HCT116 (cell line): ENCODE data around the gene CACNA1C. TPM values are rescaled to one million over a fixed set of nuclear protein-coding genes. Genes with fewer than 3 reads are reported as not detected.
"Not testable (repeated sequence)": the region's sequence is repeated elsewhere in the genome, so short reads cannot be mapped to it uniquely, and the experiment has no call there.

Experiments
- ATAC-seq: fragments of 200-7000 bp; cut with Tn5 transposase; 2 replicates; pipeline ENCODE4 v1.9.1; 2020; ENCODE audit warnings: mild to moderate bottlenecking, moderate library complexity
- BruUV-seq: library from RNA; stranded (reverse); fragments of 400-500 nt; replicated peaks from 2 replicates; lab custom pipeline; 2021; lab: Mats Ljungman, UMichigan
- CTCF ChIA-PET: fragments of 300-600 bp; sonication (Branson Sonifier 250); formaldehyde crosslinking; loops from one replicate; lab custom pipeline; 2021; ENCODE audit warnings: antibody characterized with exemption; lab: Charles Lee
- POLR2A ChIA-PET: fragments of 300-600, 350-600 bp; sonication (Branson Sonifier 250); formaldehyde crosslinking; loops from one replicate; lab custom pipeline; 2021; ENCODE audit warnings: antibody characterized with exemption; lab: Charles Lee
- RAD21 ChIA-PET, 2 experiments: fragments of 300-600 bp; sonication (Branson Sonifier 250); formaldehyde crosslinking; loops; one replicate each; lab custom pipeline; 2023; ENCODE audit warnings: low total read pairs in 2 of 2; ENCODE audit not compliant: uncharacterized antibody in 2 of 2, unreplicated experiment in 2 of 2, low non-redundant PET in 1 of 2; lab: Charles Lee
- DNase-seq: peaks from one replicate; pipeline ENCODE4 v3.0.0-alpha.2; 2010; ENCODE audit warnings: low read depth, low spot score
- H2AFZ ChIP-seq: fragments of 200-600 bp; shearing (Covaris generic), sonication (generic); 2 replicates; pipeline ENCODE4 v1.6.1; 2017; ENCODE audit warnings: low read depth, mixed run types, mixed read lengths, antibody characterized with exemption, low read length; ENCODE audit not compliant: poor library complexity, severe bottlenecking
- H3K27ac ChIP-seq: 2 replicates; pipeline ENCODE4 v1.5.1; 2012; ENCODE audit warnings: low read depth, low read length
- H3K27me3 ChIP-seq: fragments of 200-600 bp; sonication (generic); 2 replicates; pipeline ENCODE4 v1.6.1; 2016; ENCODE audit warnings: mixed run types, low read length, mixed read lengths; ENCODE audit not compliant: insufficient read depth
- H3K36me3 ChIP-seq, 2 experiments: fragments of 200-500 bp in 1 of 2; fragments of 200-600 bp in 1 of 2; sonication (Bioruptor generic) in 1 of 2; sonication (generic) in 1 of 2; 2 replicates each; pipeline versions ENCODE4 v1.5.1 to v1.6.1; 2014 to 2016; ENCODE audit warnings: low read length in 2 of 2, inconsistent platforms in 1 of 2, mixed read lengths in 1 of 2, mixed run types in 1 of 2; ENCODE audit not compliant: insufficient read depth in 2 of 2, control insufficient read depth in 1 of 2
- H3K4me1 ChIP-seq, 2 experiments: fragments of 200-600 bp in 1 of 2; sonication (generic) in 1 of 2; 2 replicates each; pipeline versions ENCODE4 v1.5.1 to v1.6.1; 2012 to 2017; ENCODE audit warnings: low read length in 2 of 2, inconsistent platforms in 1 of 2, mild to moderate bottlenecking in 1 of 2, mixed read lengths in 1 of 2, mixed run types in 1 of 2, moderate library complexity in 1 of 2; ENCODE audit not compliant: insufficient read depth in 2 of 2, control insufficient read depth in 1 of 2
- H3K4me2 ChIP-seq: fragments of 200-600 bp; sonication (generic); 2 replicates; pipeline ENCODE4 v1.6.1; 2017; ENCODE audit warnings: mixed run types, low read length, mixed read lengths
- H3K4me3 ChIP-seq, 2 experiments: fragments of 200-600 bp in 1 of 2; sonication (generic) in 1 of 2; replicated peaks in 1 of 2; 2 replicates each; pipeline ENCODE4 v1.5.1; 2011 to 2016; ENCODE audit warnings: low read length in 2 of 2, control low read depth in 1 of 2, low read depth in 1 of 2, mild to moderate bottlenecking in 1 of 2, mixed read lengths in 1 of 2, mixed run types in 1 of 2
- H3K79me2 ChIP-seq: fragments of 200-600 bp; sonication (generic); 2 replicates; pipeline ENCODE4 v1.6.1; 2017; ENCODE audit warnings: mild to moderate bottlenecking, mixed run types, low read length, moderate library complexity, mixed read lengths; ENCODE audit not compliant: insufficient read depth
- H3K9ac ChIP-seq: fragments of 200-600 bp; sonication (generic); 2 replicates; pipeline ENCODE4 v1.6.1; 2016; ENCODE audit warnings: low read length, mixed read lengths
- H3K9me2 ChIP-seq: fragments of 200-600 bp; sonication (generic), shearing (Covaris generic); 2 replicates; pipeline ENCODE4 v1.6.1; 2017; ENCODE audit warnings: mixed run types, mild to moderate bottlenecking, moderate library complexity; ENCODE audit not compliant: insufficient read depth
- H3K9me3 ChIP-seq, 2 experiments: fragments of 200-500 bp in 1 of 2; fragments of 200-600 bp in 1 of 2; sonication (Bioruptor generic) in 1 of 2; sonication (generic) in 1 of 2; 2 replicates each; pipeline ENCODE4 v1.6.1; 2014 to 2017; ENCODE audit warnings: low read length in 2 of 2, mixed read lengths in 2 of 2, inconsistent platforms in 1 of 2, low read depth in 1 of 2, mild to moderate bottlenecking in 1 of 2, mixed run types in 1 of 2, moderate library complexity in 1 of 2; ENCODE audit not compliant: control insufficient read depth in 1 of 2, insufficient read depth in 1 of 2
- H4K20me1 ChIP-seq: fragments of 200-600 bp; sonication (generic), shearing (Covaris generic); 2 replicates; pipeline ENCODE4 v1.6.1; 2017; ENCODE audit warnings: mixed run types, mild to moderate bottlenecking, moderate library complexity; ENCODE audit not compliant: insufficient read depth
- CBX3 ChIP-seq: IDR thresholded peaks from 2 replicates; pipeline ENCODE4 v1.6.1; 2012; ENCODE audit warnings: low read depth
- CEBPB ChIP-seq: IDR thresholded peaks from 2 replicates; pipeline ENCODE4 v1.6.1; 2012; ENCODE audit warnings: low read depth
- ELF1 ChIP-seq: IDR thresholded peaks from 2 replicates; pipeline ENCODE4 v1.6.1; 2012; ENCODE audit warnings: low read depth, borderline replicate concordance
- EZH2 ChIP-seq: fragments of 200-600 bp; sonication (generic); IDR thresholded peaks from 2 replicates; pipeline ENCODE4 v1.6.1; 2017; ENCODE audit warnings: antibody characterized with exemption, mixed run types
- FOSL1 ChIP-seq: IDR thresholded peaks from 2 replicates; pipeline ENCODE4 v1.6.1; 2012; ENCODE audit warnings: low read depth
- POLR2AphosphoS5 ChIP-seq: IDR thresholded peaks from 2 replicates; pipeline ENCODE4 v1.6.1; 2011; ENCODE audit warnings: mild to moderate bottlenecking, low read depth, low read length, moderate library complexity
- SIN3A ChIP-seq: IDR thresholded peaks from 2 replicates; pipeline ENCODE4 v1.6.1; 2012; ENCODE audit warnings: low read depth
- SP1 ChIP-seq: IDR thresholded peaks from 2 replicates; pipeline ENCODE4 v1.6.1; 2012; ENCODE audit warnings: low read depth
- SRF ChIP-seq: IDR thresholded peaks from 2 replicates; pipeline ENCODE4 v1.6.1; 2012; ENCODE audit warnings: low read depth
- YY1 ChIP-seq: IDR thresholded peaks from 2 replicates; pipeline ENCODE4 v1.6.1; 2011; ENCODE audit warnings: low read length, low read depth, moderate library complexity, mild to moderate bottlenecking; ENCODE audit not compliant: insufficient replicate concordance; ENCODE audit errors: extremely low read depth
- ZFX ChIP-seq: fragments of 450-650 bp; IDR thresholded peaks from 2 replicates; pipeline ENCODE4 v1.6.1; 2017
- intact Hi-C: fragments of 100-400 bp; cut with micrococcal nuclease; formaldehyde crosslinking; loops from 2 replicates; pipeline ENCODE4 v1.10.0; 2022
- total RNA-seq: library from RNA; stranded (reverse); gene quantifications from one replicate; pipeline ENCODE4 v1.2.1, GENCODE V29; 2021; ENCODE audit not compliant: unreplicated experiment

CACNA1C gene
- total RNA-seq, 1 experiment from 2014 or later: 0.05 TPM

DNA sequence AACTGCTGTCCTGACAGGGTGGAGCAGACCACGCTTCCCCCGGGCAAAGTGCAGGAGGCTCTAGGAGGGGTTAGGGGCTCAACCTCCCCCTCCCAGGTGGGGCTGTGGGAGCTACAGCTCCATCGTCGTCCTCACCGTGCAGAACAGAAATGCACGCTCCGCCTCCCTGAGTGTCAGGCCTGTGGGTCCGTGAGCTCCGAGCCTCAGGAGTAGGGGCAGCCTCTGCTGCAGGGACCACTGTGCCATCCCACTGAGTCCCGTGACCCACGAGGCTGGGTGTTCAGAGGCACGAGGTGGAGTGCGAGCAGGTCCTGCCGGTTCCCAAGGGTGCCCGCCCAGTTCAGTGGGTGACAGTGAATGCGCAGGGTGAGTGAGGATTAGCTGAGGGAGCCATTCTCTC is 48.6 kb downstream of the CACNA1C start:
- Histone ChIP-seq H3K4me2 (no peak overlapping the region), H3K9me3 (no peaks in the 10 kb centered on the region), H3K9ac (no peak overlapping the region), H3K79me2 (no peaks in the 10 kb centered on the region), H3K4me3 (no peak overlapping the region), H2AFZ (no peak overlapping the region), H3K9me2 (no peaks in the 10 kb centered on the region), H3K27me3 (no peaks in the 10 kb centered on the region), H3K36me3 (no peaks in the 10 kb centered on the region), H4K20me1 (no peaks in the 10 kb centered on the region), H3K4me1 (no peaks in the 10 kb centered on the region), H3K27ac (no peak overlapping the region)
- intact Hi-C loops: no loop called here
- TF ChIP-seq EZH2 (no peak), ZFX (no peak), SP1 (no peak), FOSL1 (no peak), SIN3A (no peak), SRF (no peak), CEBPB (no peak), POLR2AphosphoS5 (no peak), ELF1 (no peak), CBX3 (no peak), YY1 (no peak)
- DNase-seq: no peak
- ChIA-PET POLR2A (no interaction called here), CTCF (no interaction called here), RAD21 (no interaction called here)
- no TSS peak for BruUV-seq
- ATAC-seq: no peak

DNA sequence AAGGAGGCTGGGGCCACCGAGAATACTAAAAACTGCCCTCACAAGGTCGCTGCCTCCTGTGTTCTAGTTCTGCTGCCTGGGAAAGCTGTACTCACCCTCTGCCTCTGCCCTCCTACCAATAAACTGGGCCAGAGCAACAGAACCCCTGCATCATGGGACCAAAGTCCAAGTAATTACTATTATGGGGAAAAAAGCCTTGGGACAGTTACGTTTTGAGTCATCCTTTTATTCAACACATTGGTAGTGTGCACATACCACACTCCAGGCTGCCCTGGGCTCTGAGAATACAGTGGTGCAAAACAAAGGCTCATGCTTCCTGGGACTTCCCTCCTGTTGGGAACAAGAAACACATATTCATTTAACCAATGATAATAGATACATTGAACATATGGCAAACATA is 49.0 kb downstream of the CACNA1C start:
- H3K27ac ChIP-seq: no peak overlapping the region
- no peak for TF ChIP-seq CEBPB
- ATAC-seq (no peak), DNase-seq (no peak)
- H3K9me3 ChIP-seq: no peaks in the 10 kb centered on the region
- CTCF ChIA-PET: no interaction called here
- H3K27me3 ChIP-seq: no peaks in the 10 kb centered on the region
- H3K9ac ChIP-seq: no peak overlapping the region
- H3K36me3 ChIP-seq: no peaks in the 10 kb centered on the region
- RAD21 ChIA-PET: no interaction called here
- H4K20me1 ChIP-seq: no peaks in the 10 kb centered on the region
- H2AFZ ChIP-seq: no peak overlapping the region
- POLR2A ChIA-PET: no interaction called here
- no peaks in the 10 kb centered on the region for H3K79me2 ChIP-seq
- BruUV-seq: no TSS peak
- H3K9me2 ChIP-seq: no peaks in the 10 kb centered on the region
- intact Hi-C loops: no loop called here
- H3K4me1 ChIP-seq: no peaks in the 10 kb centered on the region
- H3K4me3 ChIP-seq: no peak overlapping the region
- no peak overlapping the region for H3K4me2 ChIP-seq

DNA sequence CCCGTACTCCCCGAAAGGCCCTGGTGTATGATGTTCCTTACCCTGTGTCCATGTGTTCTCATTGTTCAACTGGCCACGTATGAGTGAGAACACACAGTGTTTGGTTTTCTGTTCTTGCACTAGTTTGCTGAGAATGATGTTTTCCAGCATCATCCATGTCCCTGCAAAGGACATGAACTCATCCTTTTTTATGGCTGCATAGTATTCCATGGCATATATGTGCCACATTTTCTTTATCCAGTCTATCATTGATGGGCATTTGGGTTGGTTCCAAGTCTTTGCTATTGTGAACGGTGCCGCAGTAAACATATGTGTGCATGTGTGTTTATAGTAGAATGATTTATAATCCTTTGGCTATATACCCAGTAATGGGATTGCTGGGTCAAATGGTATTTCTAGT is 49.9 kb downstream of the CACNA1C start:
- H3K4me2 ChIP-seq, POLR2A ChIA-PET, H2AFZ ChIP-seq, ATAC-seq, BruUV-seq, H3K9me2 ChIP-seq, H3K4me3 ChIP-seq, H3K9ac ChIP-seq, H3K9me3 ChIP-seq, DNase-seq, H3K4me1 ChIP-seq, RAD21 ChIA-PET, H3K27me3 ChIP-seq, H3K27ac ChIP-seq, CTCF ChIA-PET, H3K79me2 ChIP-seq, H4K20me1 ChIP-seq, H3K36me3 ChIP-seq, intact Hi-C loops: not testable (repeated sequence)

DNA sequence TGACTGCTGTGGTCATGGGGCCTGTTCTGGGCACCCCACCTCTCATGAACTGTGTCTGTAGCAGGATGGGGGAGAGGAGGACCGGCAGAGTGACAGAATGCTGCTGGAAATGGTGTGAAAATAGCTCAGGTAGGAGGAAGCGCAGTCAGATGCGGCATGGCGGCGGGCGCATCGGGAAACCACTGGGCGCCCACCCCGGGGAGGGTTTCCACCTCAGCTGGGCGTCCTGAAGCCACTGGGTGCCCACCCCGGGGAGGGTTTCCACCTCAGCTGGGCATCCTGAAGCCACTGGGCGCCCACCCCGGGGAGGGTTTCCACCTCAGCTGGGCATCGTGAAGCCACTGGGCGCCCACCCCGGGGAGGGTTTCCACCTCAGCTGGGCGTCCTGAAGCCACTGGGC is 52.6 kb downstream of the CACNA1C start:
- ATAC-seq, POLR2A ChIA-PET, H4K20me1 ChIP-seq, H3K27me3 ChIP-seq, H3K79me2 ChIP-seq, H3K9ac ChIP-seq, DNase-seq, H3K4me3 ChIP-seq, H3K9me2 ChIP-seq, H3K36me3 ChIP-seq, H3K27ac ChIP-seq, RAD21 ChIA-PET, H2AFZ ChIP-seq, H3K4me2 ChIP-seq, CTCF ChIA-PET, H3K9me3 ChIP-seq, intact Hi-C loops, H3K4me1 ChIP-seq, BruUV-seq: not testable (repeated sequence)
